Measurements from ENCODE around the gene SPRY4. TPM values are rescaled to one million over a fixed set of nuclear protein-coding genes. Genes with fewer than 3 reads are reported as not detected.
"Not testable (repeated sequence)": the region's sequence is repeated elsewhere in the genome, so short reads cannot be mapped to it uniquely, and the experiment has no call there.

The SPRY4 gene
- total RNA-seq, 1 donor from 2014 or later, result 23.4 TPM

DNA sequence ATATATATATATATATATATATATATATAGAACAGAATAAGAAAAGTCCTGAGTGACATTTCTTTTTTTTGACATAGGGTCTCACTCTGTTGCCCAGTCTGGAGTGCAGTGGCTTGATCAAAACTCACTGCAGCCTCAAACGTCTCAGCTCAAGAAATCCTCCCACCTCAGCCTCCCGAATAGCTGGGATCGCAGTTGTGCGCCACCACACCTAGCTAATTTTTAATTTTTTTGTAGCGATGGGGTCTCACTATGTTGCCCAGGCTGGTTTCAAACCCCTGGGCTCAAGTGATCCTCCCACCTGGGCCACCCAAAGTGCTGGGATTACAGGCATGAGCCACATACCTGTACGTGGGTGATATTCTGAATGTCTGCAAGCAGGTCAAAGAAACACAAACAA is 48.3 kb downstream of the SPRY4 start:
- DNase-seq (ENCODE audit: low read depth) (no peak), FAIRE-seq (no peak)
- Histone ChIP-seq H4K20me1 (ENCODE audit: insufficient read depth, low read length) (no peaks in the 10 kb centered on the region), H2AFZ (ENCODE audit: low read depth, low read length) (no peak overlapping the region), H3K9ac (ENCODE audit: low read length) (no peak overlapping the region), H3K36me3 (ENCODE audit: insufficient read depth, low read length) (no peaks in the 10 kb centered on the region), H3K27me3 (ENCODE audit: insufficient read depth, low read length) (no peaks in the 10 kb centered on the region), H3K79me2 (ENCODE audit: insufficient read depth, low read length) (no peaks in the 10 kb centered on the region), H3K4me3 (ENCODE audit: insufficient read depth, low read depth, low read length) (no peak overlapping the region), H3K4me1 (ENCODE audit: insufficient read depth, low read length) (peaks cover 15% of the 10 kb centered on the region), H3K9me3 (ENCODE audit: insufficient read depth, low read depth, low read length) (no peaks in the 10 kb centered on the region), H3K27ac (ENCODE audit: low read depth, low read length) (no peak overlapping the region), H3K4me2 (ENCODE audit: low read length) (no peak overlapping the region)
- Mint-ChIP-seq H3K27me3 (ENCODE audit: low read depth, unreplicated experiment) (no peaks in the 10 kb centered on the region), H3K9me3 (ENCODE audit: unreplicated experiment) (no peaks in the 10 kb centered on the region), H3K36me3 (ENCODE audit: low read depth, unreplicated experiment) (no peaks in the 10 kb centered on the region), H3K4me3 (ENCODE audit: unreplicated experiment) (no peak overlapping the region), H3K27ac (ENCODE audit: unreplicated experiment) (no peak overlapping the region), H3K4me1 (ENCODE audit: low read depth, unreplicated experiment) (peaks cover 9% of the 10 kb centered on the region)
- TF ChIP-seq EZH2 (IDR thresholded peaks at IDR 0.05; ENCODE audit: insufficient read depth, low read length), result no peak
- TF ChIP-seq, protein P1, sequence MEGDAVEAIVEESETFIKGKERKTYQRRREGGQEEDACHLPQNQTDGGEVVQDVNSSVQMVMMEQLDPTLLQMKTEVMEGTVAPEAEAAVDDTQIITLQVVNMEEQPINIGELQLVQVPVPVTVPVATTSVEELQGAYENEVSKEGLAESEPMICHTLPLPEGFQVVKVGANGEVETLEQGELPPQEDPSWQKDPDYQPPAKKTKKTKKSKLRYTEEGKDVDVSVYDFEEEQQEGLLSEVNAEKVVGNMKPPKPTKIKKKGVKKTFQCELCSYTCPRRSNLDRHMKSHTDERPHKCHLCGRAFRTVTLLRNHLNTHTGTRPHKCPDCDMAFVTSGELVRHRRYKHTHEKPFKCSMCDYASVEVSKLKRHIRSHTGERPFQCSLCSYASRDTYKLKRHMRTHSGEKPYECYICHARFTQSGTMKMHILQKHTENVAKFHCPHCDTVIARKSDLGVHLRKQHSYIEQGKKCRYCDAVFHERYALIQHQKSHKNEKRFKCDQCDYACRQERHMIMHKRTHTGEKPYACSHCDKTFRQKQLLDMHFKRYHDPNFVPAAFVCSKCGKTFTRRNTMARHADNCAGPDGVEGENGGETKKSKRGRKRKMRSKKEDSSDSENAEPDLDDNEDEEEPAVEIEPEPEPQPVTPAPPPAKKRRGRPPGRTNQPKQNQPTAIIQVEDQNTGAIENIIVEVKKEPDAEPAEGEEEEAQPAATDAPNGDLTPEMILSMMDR (IDR thresholded peaks at IDR 0.05; ENCODE audit: insufficient read depth, low read depth, low read length), result no peak

DNA sequence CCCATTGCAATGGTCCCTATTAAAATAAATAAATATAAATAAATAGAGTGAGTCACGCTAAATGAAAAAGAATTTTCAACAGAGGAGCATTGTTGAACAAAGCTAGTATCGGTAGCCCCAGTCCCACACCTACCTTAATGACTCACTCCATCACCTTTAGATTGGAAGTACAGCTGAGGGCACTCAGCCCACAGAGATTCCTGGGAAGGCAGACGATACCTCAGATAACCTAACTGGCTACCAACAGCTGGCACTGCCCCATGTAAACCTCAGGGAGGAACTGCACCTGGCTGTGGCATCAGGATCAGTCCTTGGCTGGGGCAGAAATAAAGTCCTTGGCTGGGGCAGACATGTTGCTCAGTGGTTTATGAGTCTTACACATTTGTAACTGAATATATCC is 49.3 kb downstream of the SPRY4 start:
- TF ChIP-seq EZH2 (IDR thresholded peaks at IDR 0.05; ENCODE audit: insufficient read depth, low read length), result no peak
- TF ChIP-seq, protein P1 (IDR thresholded peaks at IDR 0.05; ENCODE audit: insufficient read depth, low read depth, low read length), result no peak
- H3K79me2 ChIP-seq (ENCODE audit: insufficient read depth, low read length), result no peaks in the 10 kb centered on the region
- no peaks in the 10 kb centered on the region for H3K9me3 ChIP-seq (ENCODE audit: insufficient read depth, low read depth, low read length)
- no peaks in the 10 kb centered on the region for H3K36me3 ChIP-seq (ENCODE audit: insufficient read depth, low read length)
- H3K27me3 Mint-ChIP-seq (ENCODE audit: low read depth, unreplicated experiment), result no peaks in the 10 kb centered on the region
- H3K4me2 ChIP-seq (ENCODE audit: low read length), result no peak overlapping the region
- H3K9me3 Mint-ChIP-seq (ENCODE audit: unreplicated experiment), result no peaks in the 10 kb centered on the region
- H2AFZ ChIP-seq (ENCODE audit: low read depth, low read length), result no peak overlapping the region
- no peak overlapping the region for H3K27ac Mint-ChIP-seq (ENCODE audit: unreplicated experiment)
- H3K9ac ChIP-seq (ENCODE audit: low read length), result no peak overlapping the region
- no peak overlapping the region for H3K4me3 ChIP-seq (ENCODE audit: insufficient read depth, low read depth, low read length)
- H3K36me3 Mint-ChIP-seq (ENCODE audit: low read depth, unreplicated experiment), result no peaks in the 10 kb centered on the region
- peaks cover 6% of the 10 kb centered on the region for H3K4me1 Mint-ChIP-seq (ENCODE audit: low read depth, unreplicated experiment)
- DNase-seq (ENCODE audit: low read depth) (no peak), FAIRE-seq (no peak)
- H3K4me1 ChIP-seq (ENCODE audit: insufficient read depth, low read length), result peaks cover 10% of the 10 kb centered on the region
- H3K27ac ChIP-seq (ENCODE audit: low read depth, low read length), result no peak overlapping the region
- no peaks in the 10 kb centered on the region for H3K27me3 ChIP-seq (ENCODE audit: insufficient read depth, low read length)
- no peaks in the 10 kb centered on the region for H4K20me1 ChIP-seq (ENCODE audit: insufficient read depth, low read length)
- no peak overlapping the region for H3K4me3 Mint-ChIP-seq (ENCODE audit: unreplicated experiment)

DNA sequence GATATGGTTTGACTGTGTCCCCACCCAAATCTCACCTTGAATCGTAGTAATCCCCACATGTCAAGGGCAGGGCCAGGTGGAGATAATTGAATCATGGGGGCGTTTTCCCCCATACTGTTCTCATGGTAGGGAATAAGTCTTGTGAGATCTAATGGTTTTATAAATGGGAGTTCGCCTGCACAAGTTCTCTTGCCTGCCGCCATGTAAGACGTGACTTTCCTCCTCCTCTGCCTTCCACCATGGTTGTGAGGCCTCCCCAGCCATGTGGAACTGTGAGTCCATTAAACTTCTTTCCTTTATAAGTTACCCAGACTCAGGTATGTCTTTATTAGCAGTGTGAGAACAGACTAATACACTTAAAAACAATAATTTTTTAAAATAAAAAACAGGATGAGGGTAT is 52.2 kb downstream of the SPRY4 start:
- H3K9me3 Mint-ChIP-seq (ENCODE audit: unreplicated experiment); H3K4me2 ChIP-seq (ENCODE audit: low read length); H3K79me2 ChIP-seq (ENCODE audit: insufficient read depth, low read length); H3K4me1 Mint-ChIP-seq (ENCODE audit: low read depth, unreplicated experiment); H3K27me3 ChIP-seq (ENCODE audit: insufficient read depth, low read length); H3K36me3 Mint-ChIP-seq (ENCODE audit: low read depth, unreplicated experiment); H2AFZ ChIP-seq (ENCODE audit: low read depth, low read length); H3K36me3 ChIP-seq (ENCODE audit: insufficient read depth, low read length); DNase-seq (ENCODE audit: low read depth); H3K4me3 Mint-ChIP-seq (ENCODE audit: unreplicated experiment); H3K27ac Mint-ChIP-seq (ENCODE audit: unreplicated experiment); H3K9ac ChIP-seq (ENCODE audit: low read length); H3K27ac ChIP-seq (ENCODE audit: low read depth, low read length); H3K27me3 Mint-ChIP-seq (ENCODE audit: low read depth, unreplicated experiment); H3K9me3 ChIP-seq (ENCODE audit: insufficient read depth, low read depth, low read length); H3K4me3 ChIP-seq (ENCODE audit: insufficient read depth, low read depth, low read length); FAIRE-seq; H4K20me1 ChIP-seq (ENCODE audit: insufficient read depth, low read length); H3K4me1 ChIP-seq (ENCODE audit: insufficient read depth, low read length): not testable (repeated sequence)

DNA sequence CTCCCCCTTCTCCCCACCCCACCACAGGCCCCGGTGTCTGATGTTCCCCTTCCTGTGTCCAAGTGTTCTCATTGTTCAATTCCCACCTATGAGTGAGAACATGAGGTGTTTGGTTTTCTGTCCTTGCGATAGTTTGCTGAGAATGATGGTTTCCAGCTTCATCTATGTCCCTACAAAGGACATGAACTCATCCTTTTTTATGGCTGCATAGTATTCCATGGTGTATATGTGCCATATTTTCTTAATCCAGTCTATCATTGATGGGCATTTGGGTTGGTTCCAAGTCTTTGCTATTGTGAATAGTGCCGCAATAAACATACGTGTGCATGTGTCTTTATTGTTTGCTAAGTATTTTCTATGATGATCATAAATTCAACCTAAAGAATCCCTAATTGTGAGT is 60.7 kb downstream of the SPRY4 start:
- H2AFZ ChIP-seq (ENCODE audit: low read depth, low read length); H3K79me2 ChIP-seq (ENCODE audit: insufficient read depth, low read length); FAIRE-seq; H3K27ac ChIP-seq (ENCODE audit: low read depth, low read length); H3K9me3 Mint-ChIP-seq (ENCODE audit: unreplicated experiment); H3K27me3 Mint-ChIP-seq (ENCODE audit: low read depth, unreplicated experiment); H3K36me3 Mint-ChIP-seq (ENCODE audit: low read depth, unreplicated experiment); H3K27me3 ChIP-seq (ENCODE audit: insufficient read depth, low read length); H3K4me2 ChIP-seq (ENCODE audit: low read length); H3K9me3 ChIP-seq (ENCODE audit: insufficient read depth, low read depth, low read length); H3K4me3 ChIP-seq (ENCODE audit: insufficient read depth, low read depth, low read length); H4K20me1 ChIP-seq (ENCODE audit: insufficient read depth, low read length); H3K9ac ChIP-seq (ENCODE audit: low read length); DNase-seq (ENCODE audit: low read depth); H3K4me1 Mint-ChIP-seq (ENCODE audit: low read depth, unreplicated experiment); H3K27ac Mint-ChIP-seq (ENCODE audit: unreplicated experiment); H3K36me3 ChIP-seq (ENCODE audit: insufficient read depth, low read length); H3K4me3 Mint-ChIP-seq (ENCODE audit: unreplicated experiment); H3K4me1 ChIP-seq (ENCODE audit: insufficient read depth, low read length): not testable (repeated sequence)

All from astrocyte (in vitro differentiated cells and primary cell).